ENCODE measurements around the gene ASCC1.

DNA sequence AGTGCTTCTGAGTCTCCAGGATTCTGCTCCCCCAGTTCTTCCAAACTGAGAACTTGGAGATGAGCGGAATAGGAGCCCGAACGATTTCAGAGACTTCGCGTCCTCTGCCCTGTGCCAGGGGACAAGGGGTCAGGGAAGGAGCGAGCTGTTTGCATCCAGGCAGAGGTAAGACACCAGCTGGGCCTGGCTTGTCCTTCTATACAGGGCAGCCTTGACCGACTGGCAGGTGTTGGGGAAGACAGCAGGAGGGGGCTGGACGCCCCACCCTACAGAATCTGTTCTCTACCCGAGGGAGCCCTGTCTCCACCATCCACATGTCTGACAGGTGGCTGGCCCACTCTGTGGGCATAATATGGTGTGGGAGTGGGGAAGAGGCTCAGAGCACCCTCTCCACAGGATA, 134.9 kb downstream of the ASCC1 start:
- TF ChIP-seq POLR2AphosphoS5 (IDR thresholded peaks at IDR 0.05) (no peak), CTCF (IDR thresholded peaks at IDR 0.05) (no peak), POLR2A (IDR thresholded peaks at IDR 0.05) (no peak), EP300 (IDR thresholded peaks at IDR 0.05) (no peak)

Measured in stomach (tissue), 4 donors.